ENCODE measurements around the gene CNNM4. TPM values are rescaled to one million over a fixed set of nuclear protein-coding genes. Genes with fewer than 3 reads are reported as not detected.

Gene CNNM4
- total and polyA plus RNA-seq, 4 donors = 2.3 to 8.1 (median 6.0) TPM

GRCh38 chr2:96763511-96764252, 3.0 kb downstream of the CNNM4 start:
- DNase-seq (no peak), ATAC-seq (ENCODE audit: low FRiP score) (no peak)
- H3K4me1 ChIP-seq (ENCODE audit: control insufficient read depth in 1 of 2, insufficient read depth in 2 of 2, low read length in 2 of 2) = peaks cover 0 to 5% of the 10 kb centered on the region in 2 donors
- intact Hi-C loops (cut with DNase I) = loop anchor here (5.0 to 10.0 kb wide), 4 partner anchors 39 to 211 kb away; partner anchors contain the start of gene KANSL3 (in 2 of the 2)
- no peaks in the 10 kb centered on the region for H3K36me3 ChIP-seq (ENCODE audit: control insufficient read depth in 1 of 2, insufficient read depth in 2 of 2, low read length in 1 of 2)
- H3K27me3 ChIP-seq (ENCODE audit: control insufficient read depth in 1 of 2, insufficient read depth in 2 of 2, low read length in 1 of 2) = peaks cover 0 to 1% of the 10 kb centered on the region in 2 donors
- 17 to 21% methylated on average over 7 of the region's 7 CpGs for WGBS, 2 donors
- peak overlapping the region in 1 of 2 donors; percentile 46 for H3K4me3 ChIP-seq (ENCODE audit: low read length in 2 of 2)
- no peaks in the 10 kb centered on the region for H3K9me3 ChIP-seq (ENCODE audit: control insufficient read depth, low read length)
- H3K27ac ChIP-seq (ENCODE audit: low read depth in 1 of 2, low read length in 2 of 2) = no peak overlapping the region

- H3K36me3 ChIP-seq (ENCODE audit: control insufficient read depth in 1 of 2, insufficient read depth in 2 of 2, low read length in 1 of 2) = no peaks in the 10 kb centered on the region
- WGBS, 2 donors = 35% methylated on average over 8 of the region's 8 CpGs
- H3K27me3 ChIP-seq (ENCODE audit: control insufficient read depth in 1 of 2, insufficient read depth in 2 of 2, low read length in 1 of 2) = peaks cover 0 to 1% of the 10 kb centered on the region in 2 donors
- no peak overlapping the region for H3K27ac ChIP-seq (ENCODE audit: low read depth in 1 of 2, low read length in 2 of 2)
- intact Hi-C loops (cut with DNase I) = loop anchor here (5.0 to 10.0 kb wide), 4 partner anchors 38 to 212 kb away; partner anchors contain the start of gene KANSL3 (in 2 of the 2)
- H3K4me1 ChIP-seq (ENCODE audit: control insufficient read depth in 1 of 2, insufficient read depth in 2 of 2, low read length in 2 of 2) = peaks cover 0 to 5% of the 10 kb centered on the region in 2 donors
- no peak for ATAC-seq (ENCODE audit: low FRiP score)
- H3K9me3 ChIP-seq (ENCODE audit: control insufficient read depth, low read length) = no peaks in the 10 kb centered on the region
- H3K4me3 ChIP-seq (ENCODE audit: low read length in 2 of 2) = no peak overlapping the region
- peak in 1 of 2 donors; percentile 69 for DNase-seq
Observed at GRCh38 chr2:96764253-96764637, 3.5 kb downstream of the CNNM4 start.

GRCh38 chr2:96767135-96767871, 6.6 kb downstream of the CNNM4 start:
- ATAC-seq (ENCODE audit: low FRiP score) (no peak), DNase-seq (no peak)
- Histone ChIP-seq H3K27me3 (ENCODE audit: control insufficient read depth in 1 of 2, insufficient read depth in 2 of 2, low read length in 1 of 2) (no peaks in the 10 kb centered on the region), H3K9me3 (ENCODE audit: control insufficient read depth, low read length) (no peaks in the 10 kb centered on the region), H3K36me3 (ENCODE audit: control insufficient read depth in 1 of 2, insufficient read depth in 2 of 2, low read length in 1 of 2) (no peaks in the 10 kb centered on the region), H3K27ac (ENCODE audit: low read depth in 1 of 2, low read length in 2 of 2) (no peak overlapping the region), H3K4me1 (ENCODE audit: control insufficient read depth in 1 of 2, insufficient read depth in 2 of 2, low read length in 2 of 2) (peaks cover 0 to 5% of the 10 kb centered on the region in 2 donors), H3K4me3 (ENCODE audit: low read length in 2 of 2) (no peak overlapping the region)
- 90 to 93% methylated on average over 9 of the region's 9 CpGs for WGBS, 2 donors
- intact Hi-C loops (cut with DNase I) = loop anchor here in 1 of 2 donors (10.0 kb wide), 1 partner anchor 133 kb away; the partner anchor contains the start of gene KANSL3

GRCh38 chr2:96768083-96768561, 7.4 kb downstream of the CNNM4 start:
- no peak overlapping the region for H3K4me3 ChIP-seq (ENCODE audit: low read length in 2 of 2)
- H3K27ac ChIP-seq (ENCODE audit: low read depth in 1 of 2, low read length in 2 of 2) = no peak overlapping the region
- H3K4me1 ChIP-seq (ENCODE audit: control insufficient read depth in 1 of 2, insufficient read depth in 2 of 2, low read length in 2 of 2) = no peaks in the 10 kb centered on the region
- no peaks in the 10 kb centered on the region for H3K9me3 ChIP-seq (ENCODE audit: control insufficient read depth, low read length)
- ATAC-seq (ENCODE audit: low FRiP score) (no peak), DNase-seq (no peak)
- intact Hi-C loops (cut with DNase I) = loop anchor here in 1 of 2 donors (10.0 kb wide), 1 partner anchor 133 kb away; the partner anchor contains the start of gene KANSL3
- no peaks in the 10 kb centered on the region for H3K36me3 ChIP-seq (ENCODE audit: control insufficient read depth in 1 of 2, insufficient read depth in 2 of 2, low read length in 1 of 2)
- WGBS, 2 donors = 86 to 90% methylated on average over 8 of the region's 8 CpGs
- H3K27me3 ChIP-seq (ENCODE audit: control insufficient read depth in 1 of 2, insufficient read depth in 2 of 2, low read length in 1 of 2) = no peaks in the 10 kb centered on the region

GRCh38 chr2:96769814-96770213, 9.1 kb downstream of the CNNM4 start:
- intact Hi-C loops (cut with DNase I) = loop anchor here in 1 of 2 donors (10.0 kb wide), 1 partner anchor 135 kb away; the partner anchor contains the start of gene KANSL3
- H3K4me3 ChIP-seq (ENCODE audit: low read length in 2 of 2) = no peak overlapping the region
- peak; percentile 47 for ATAC-seq (ENCODE audit: low FRiP score)
- H3K27me3 ChIP-seq (ENCODE audit: control insufficient read depth in 1 of 2, insufficient read depth in 2 of 2, low read length in 1 of 2) = no peaks in the 10 kb centered on the region
- 45 to 56% methylated on average over 7 of the region's 7 CpGs for WGBS, 2 donors
- no peaks in the 10 kb centered on the region for H3K9me3 ChIP-seq (ENCODE audit: control insufficient read depth, low read length)
- no peaks in the 10 kb centered on the region for H3K4me1 ChIP-seq (ENCODE audit: control insufficient read depth in 1 of 2, insufficient read depth in 2 of 2, low read length in 2 of 2)
- peak in 1 of 2 donors; percentile 83 for DNase-seq
- H3K27ac ChIP-seq (ENCODE audit: low read depth in 1 of 2, low read length in 2 of 2) = no peak overlapping the region
- no peaks in the 10 kb centered on the region for H3K36me3 ChIP-seq (ENCODE audit: control insufficient read depth in 1 of 2, insufficient read depth in 2 of 2, low read length in 1 of 2)

- ATAC-seq (ENCODE audit: low FRiP score) (no peak), DNase-seq (no peak)
- Histone ChIP-seq H3K4me1 (ENCODE audit: control insufficient read depth in 1 of 2, insufficient read depth in 2 of 2, low read length in 2 of 2) (no peaks in the 10 kb centered on the region), H3K4me3 (ENCODE audit: low read length in 2 of 2) (no peak overlapping the region), H3K27me3 (ENCODE audit: control insufficient read depth in 1 of 2, insufficient read depth in 2 of 2, low read length in 1 of 2) (no peaks in the 10 kb centered on the region), H3K36me3 (ENCODE audit: control insufficient read depth in 1 of 2, insufficient read depth in 2 of 2, low read length in 1 of 2) (no peaks in the 10 kb centered on the region), H3K27ac (ENCODE audit: low read depth in 1 of 2, low read length in 2 of 2) (no peak overlapping the region), H3K9me3 (ENCODE audit: control insufficient read depth, low read length) (no peaks in the 10 kb centered on the region)
- intact Hi-C loops (cut with DNase I) = no loop called here
- WGBS, 2 donors = 88 to 89% methylated on average over 25 of the region's 25 CpGs
Observed at GRCh38 chr2:96770442-96771202, 9.9 kb downstream of the CNNM4 start.

- DNase-seq = no peak
- WGBS, 2 donors = 92 to 93% methylated on average over 20 of the region's 20 CpGs
- Histone ChIP-seq H3K27ac (ENCODE audit: low read depth in 1 of 2, low read length in 2 of 2) (no peak overlapping the region), H3K4me1 (ENCODE audit: control insufficient read depth in 1 of 2, insufficient read depth in 2 of 2, low read length in 2 of 2) (no peaks in the 10 kb centered on the region), H3K36me3 (ENCODE audit: control insufficient read depth in 1 of 2, insufficient read depth in 2 of 2, low read length in 1 of 2) (no peaks in the 10 kb centered on the region), H3K27me3 (ENCODE audit: control insufficient read depth in 1 of 2, insufficient read depth in 2 of 2, low read length in 1 of 2) (no peaks in the 10 kb centered on the region), H3K9me3 (ENCODE audit: control insufficient read depth, low read length) (no peaks in the 10 kb centered on the region), H3K4me3 (ENCODE audit: low read length in 2 of 2) (no peak overlapping the region)
- no peak for ATAC-seq (ENCODE audit: low FRiP score)
- intact Hi-C loops (cut with DNase I) = no loop called here
Observed at GRCh38 chr2:96771796-96772618, 11.3 kb downstream of the CNNM4 start.
